GM12872 (cell line): ENCODE results near the gene GADL1.

Experiments used
- TF ChIP-seq, protein P1 (sequence below): IDR thresholded peaks from 3 replicates; pipeline ENCODE4 v1.5.1; 2011; ENCODE audit warnings: low read depth, mild to moderate bottlenecking, low read length, moderate library complexity; ENCODE audit not compliant: insufficient read depth

The GADL1 gene

DNA sequence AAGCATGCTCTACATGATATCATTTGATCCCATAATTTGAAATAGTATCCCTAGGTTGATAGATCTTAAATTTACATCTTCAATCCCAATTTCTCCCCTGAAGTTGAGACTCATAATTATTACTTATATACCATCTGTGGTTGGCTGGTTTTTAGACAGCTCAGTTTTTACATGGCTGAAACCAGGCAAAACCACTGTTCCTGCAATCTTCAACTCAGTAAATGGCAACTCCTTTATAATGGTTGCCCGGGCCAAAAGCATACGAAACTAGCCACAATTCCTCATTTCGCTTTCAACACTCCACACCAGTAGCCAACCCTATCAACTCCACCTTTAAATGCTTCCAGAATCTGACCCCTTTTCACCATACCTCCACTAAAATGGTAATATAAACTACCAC is 169.6 kb downstream of the GADL1 start:
- TF ChIP-seq, protein P1, sequence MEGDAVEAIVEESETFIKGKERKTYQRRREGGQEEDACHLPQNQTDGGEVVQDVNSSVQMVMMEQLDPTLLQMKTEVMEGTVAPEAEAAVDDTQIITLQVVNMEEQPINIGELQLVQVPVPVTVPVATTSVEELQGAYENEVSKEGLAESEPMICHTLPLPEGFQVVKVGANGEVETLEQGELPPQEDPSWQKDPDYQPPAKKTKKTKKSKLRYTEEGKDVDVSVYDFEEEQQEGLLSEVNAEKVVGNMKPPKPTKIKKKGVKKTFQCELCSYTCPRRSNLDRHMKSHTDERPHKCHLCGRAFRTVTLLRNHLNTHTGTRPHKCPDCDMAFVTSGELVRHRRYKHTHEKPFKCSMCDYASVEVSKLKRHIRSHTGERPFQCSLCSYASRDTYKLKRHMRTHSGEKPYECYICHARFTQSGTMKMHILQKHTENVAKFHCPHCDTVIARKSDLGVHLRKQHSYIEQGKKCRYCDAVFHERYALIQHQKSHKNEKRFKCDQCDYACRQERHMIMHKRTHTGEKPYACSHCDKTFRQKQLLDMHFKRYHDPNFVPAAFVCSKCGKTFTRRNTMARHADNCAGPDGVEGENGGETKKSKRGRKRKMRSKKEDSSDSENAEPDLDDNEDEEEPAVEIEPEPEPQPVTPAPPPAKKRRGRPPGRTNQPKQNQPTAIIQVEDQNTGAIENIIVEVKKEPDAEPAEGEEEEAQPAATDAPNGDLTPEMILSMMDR = no peak

DNA sequence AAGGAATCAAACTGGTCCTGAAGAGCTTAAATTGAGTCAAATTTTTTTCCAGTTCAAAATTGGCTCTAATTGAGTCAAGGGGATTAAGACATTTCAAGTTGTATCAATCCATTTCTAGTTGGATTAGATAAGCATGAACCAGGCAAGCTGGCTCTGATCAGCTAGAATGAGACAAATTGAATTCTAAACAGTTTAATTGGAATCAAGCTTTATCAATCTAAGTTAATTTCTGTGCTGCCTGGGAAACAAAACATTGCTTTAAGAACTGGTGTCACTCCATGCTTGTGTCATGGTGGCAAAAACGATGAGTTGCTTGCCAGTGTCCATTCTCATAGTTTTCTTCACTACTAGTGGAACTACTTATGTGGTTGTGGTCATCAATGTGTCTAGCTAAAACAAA is 171.2 kb downstream of the GADL1 start:
- TF ChIP-seq, protein P1 = no peak

DNA sequence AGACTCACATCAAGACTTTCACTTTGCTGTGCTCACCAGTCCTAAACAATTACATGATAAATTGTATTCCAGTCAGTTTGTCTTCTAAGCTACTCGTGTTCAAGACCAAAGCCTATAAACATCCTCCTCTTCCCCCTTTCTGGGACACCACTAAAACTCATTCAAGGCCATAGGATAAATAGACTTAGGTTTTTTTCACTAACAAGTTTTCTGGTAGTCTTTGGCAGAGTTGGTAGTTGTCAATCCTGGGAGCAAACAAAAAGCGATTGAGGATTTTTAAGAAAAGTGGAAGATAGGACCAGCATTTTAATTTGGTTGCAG is 173.2 kb downstream of the GADL1 start:
- TF ChIP-seq, protein P1 = no peak

DNA sequence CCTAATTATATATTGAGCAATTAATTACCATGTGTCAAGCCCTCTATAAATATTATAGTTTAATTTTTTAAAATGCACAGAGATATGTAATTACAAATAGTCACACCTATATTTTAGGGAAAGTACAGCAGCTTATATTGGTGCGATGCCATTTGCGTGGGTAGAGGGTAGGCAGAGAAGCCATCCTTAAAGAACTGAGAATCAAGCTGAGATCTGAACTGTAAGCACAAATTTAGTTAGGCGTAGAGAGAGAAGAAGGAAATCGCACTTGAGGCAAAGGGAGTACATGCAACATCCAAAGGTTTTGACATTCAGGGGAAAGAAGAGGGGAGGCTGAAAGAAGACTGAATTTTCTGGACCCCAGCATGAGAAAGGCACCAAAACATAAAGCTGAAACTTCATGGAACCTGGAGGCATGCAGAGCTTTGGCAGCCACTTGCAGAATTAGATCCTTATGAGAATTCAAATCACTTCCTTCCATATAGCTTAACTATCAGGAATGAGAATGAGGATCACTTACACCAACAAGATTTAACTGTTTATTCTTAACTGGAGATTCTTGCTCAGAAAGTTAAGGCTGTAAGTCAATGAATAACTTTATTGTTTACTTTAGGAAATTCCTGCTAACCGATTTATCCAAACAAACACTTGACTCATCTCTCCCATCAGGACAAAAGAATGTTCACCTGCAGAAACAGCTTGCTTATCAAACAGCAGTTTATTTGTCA is 173.7 kb downstream of the GADL1 start:
- TF ChIP-seq, protein P1 = no peak

DNA sequence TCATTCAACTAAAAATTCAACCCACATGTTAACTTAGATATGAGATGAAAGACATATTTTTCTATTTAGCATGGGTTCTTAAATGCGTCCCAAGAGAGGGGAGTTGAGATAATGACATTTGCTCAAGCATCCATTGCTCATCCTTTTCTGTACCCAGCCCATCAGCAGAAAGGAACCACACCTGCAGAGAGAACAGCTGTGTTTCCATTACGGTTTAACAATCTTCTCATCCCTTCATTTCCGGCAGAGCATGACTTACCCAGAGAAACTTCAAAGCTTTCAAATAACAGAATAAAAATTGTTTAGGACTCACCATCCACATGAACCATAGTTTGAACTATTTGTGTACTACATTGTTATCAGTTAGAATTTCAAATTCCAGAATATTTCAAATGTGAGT is 174.9 kb downstream of the GADL1 start:
- TF ChIP-seq, protein P1 = no peak

DNA sequence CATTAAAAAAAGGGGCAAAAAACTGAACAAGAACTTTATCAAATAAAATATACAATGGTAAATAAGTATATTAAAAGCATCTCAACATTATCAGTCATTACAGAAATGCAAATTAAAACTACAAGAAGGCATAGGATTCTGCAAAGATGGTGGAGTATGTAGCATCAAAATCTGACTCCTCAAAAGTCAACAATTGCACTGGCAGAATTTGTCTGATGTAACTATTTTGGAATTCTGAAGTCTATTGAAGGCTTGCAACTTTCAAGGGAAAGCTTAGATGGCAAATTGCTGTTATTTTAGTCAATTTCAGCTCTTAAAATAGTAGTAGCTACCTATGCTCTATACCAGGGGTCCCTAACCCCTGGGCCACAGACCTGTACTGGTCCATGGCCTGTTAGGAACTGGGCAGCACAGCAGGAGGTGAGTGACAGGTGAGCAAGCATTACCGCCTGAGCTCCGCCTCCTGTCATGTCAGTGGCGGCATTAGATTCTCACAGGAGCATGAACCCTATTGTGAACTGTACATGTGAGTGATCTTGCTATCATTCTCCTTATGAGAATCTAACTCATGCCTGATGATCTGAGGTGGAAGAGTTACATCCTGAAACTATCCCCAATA is 180.5 kb downstream of the GADL1 start:
- TF ChIP-seq, protein P1 = no peak

DNA sequence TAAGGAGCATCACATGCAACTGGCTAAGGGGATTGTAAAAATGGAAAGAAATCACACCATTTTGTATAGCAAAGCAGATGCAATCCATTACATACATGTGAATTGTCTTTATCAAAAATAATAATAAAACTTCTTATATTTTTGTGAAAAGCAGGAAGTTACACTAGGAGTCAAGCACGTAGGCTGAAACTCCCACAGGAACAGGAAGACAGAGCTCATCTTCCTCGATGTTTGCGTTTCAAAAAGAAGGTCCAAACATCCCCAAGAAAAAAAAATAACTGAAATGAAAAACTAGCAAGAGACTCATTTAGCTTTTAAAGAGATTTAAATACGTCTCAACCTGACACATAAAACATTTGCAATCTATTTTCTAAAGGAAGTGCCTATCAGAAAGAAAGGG is 181.5 kb downstream of the GADL1 start:
- TF ChIP-seq, protein P1 = no peak
